ENCODE measurements around the gene LARP6.

DNA sequence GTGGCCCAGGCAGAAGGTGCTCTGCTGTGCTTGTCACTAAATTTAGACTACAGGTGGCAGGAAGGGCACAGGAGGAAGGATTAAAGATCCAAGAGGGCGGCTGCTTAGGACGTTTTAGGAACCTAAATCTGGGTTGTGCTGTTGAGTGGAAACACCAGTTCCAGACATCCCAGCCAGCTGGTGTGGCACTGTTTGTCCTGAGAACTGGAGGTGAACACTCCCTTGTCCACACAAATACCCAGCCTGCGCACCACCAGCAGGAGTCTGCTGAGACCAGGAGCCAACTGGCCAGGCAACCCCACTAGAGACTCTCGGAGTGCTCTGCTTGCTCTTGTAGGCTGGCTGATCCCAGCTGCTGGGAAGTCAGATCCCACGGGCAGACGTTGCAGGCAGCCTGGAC lies 60.3 kb downstream of the LARP6 start:
- TF ChIP-seq, protein P1, sequence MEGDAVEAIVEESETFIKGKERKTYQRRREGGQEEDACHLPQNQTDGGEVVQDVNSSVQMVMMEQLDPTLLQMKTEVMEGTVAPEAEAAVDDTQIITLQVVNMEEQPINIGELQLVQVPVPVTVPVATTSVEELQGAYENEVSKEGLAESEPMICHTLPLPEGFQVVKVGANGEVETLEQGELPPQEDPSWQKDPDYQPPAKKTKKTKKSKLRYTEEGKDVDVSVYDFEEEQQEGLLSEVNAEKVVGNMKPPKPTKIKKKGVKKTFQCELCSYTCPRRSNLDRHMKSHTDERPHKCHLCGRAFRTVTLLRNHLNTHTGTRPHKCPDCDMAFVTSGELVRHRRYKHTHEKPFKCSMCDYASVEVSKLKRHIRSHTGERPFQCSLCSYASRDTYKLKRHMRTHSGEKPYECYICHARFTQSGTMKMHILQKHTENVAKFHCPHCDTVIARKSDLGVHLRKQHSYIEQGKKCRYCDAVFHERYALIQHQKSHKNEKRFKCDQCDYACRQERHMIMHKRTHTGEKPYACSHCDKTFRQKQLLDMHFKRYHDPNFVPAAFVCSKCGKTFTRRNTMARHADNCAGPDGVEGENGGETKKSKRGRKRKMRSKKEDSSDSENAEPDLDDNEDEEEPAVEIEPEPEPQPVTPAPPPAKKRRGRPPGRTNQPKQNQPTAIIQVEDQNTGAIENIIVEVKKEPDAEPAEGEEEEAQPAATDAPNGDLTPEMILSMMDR (conservative IDR thresholded peaks at IDR 0.05 in 1 of 2, IDR thresholded peaks at IDR 0.05 in 1 of 2; ENCODE audit: extremely low read depth in 1 of 2, insufficient read depth in 1 of 2, low read depth in 1 of 2, low read length in 2 of 2) = no peak
- TF ChIP-seq EZH2 (IDR thresholded peaks at IDR 0.05; ENCODE audit: borderline replicate concordance, low read length) = no peak

Data from mammary epithelial cell (primary cell).